ENCODE measurements around the gene ACP7.

The ACP7 gene

DNA sequence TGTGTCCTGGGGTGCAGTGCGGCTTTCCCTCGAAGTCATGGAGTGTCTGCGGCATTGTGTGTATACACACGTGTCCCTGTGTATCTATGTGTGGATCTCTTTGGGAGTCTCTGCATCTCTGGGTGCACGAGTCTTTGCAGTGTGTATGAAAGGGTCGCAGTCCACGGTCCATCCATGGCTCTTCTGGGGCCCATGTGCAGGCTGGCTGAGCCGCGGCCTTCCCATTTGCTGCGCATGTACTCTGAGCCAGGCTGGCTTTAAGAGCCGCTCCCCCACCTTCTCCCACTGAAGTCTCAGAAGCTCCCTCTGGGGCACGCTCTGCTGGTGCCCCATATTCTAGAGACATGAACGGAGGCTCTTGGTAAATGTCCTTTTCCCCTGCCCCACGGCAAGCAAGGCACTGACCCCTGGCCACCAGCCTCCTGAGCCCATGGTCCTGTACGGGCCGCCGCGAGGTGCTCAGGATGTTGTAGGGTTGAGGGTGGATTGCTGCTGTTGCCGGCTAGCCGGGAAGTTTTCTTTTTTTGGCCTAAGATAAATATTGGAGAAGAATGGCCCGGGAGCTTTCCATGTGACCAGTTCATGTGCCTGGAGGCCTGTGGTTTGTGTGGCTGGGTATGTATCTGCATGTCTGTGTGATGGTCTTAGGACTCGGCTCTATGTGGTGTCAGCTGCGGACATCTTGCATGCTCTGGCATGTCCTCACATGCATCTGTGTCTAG lies 73.3 kb downstream of the ACP7 start:
- in situ Hi-C loops (cut with MboI; ENCODE audit: low pct_unique_long_range_greater_than_20kb, low sequenced_read_pairs) = no loop called here
- no peak for DNase-seq

DNA sequence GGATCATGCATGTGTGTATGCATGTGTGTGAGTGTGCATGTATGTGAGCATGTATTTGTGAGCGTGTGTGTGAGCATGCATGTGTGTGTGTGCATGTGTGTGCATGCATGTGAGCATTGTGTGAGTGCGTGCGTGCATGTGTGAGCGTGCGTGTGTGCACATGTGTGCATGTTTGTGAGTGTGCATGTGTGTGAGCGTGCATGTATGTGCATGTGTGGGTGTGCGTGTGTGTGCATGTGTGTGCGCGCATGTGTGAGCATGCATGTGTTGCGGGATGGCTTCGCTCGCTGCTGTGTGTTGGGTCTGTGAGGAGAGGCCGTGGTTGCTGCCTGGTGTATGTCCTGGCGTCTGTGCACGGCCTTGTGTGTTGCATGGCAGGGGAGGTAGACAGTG lies 73.8 kb downstream of the ACP7 start:
- no peak for DNase-seq
- in situ Hi-C loops (cut with MboI; ENCODE audit: low pct_unique_long_range_greater_than_20kb, low sequenced_read_pairs) = no loop called here

DNA sequence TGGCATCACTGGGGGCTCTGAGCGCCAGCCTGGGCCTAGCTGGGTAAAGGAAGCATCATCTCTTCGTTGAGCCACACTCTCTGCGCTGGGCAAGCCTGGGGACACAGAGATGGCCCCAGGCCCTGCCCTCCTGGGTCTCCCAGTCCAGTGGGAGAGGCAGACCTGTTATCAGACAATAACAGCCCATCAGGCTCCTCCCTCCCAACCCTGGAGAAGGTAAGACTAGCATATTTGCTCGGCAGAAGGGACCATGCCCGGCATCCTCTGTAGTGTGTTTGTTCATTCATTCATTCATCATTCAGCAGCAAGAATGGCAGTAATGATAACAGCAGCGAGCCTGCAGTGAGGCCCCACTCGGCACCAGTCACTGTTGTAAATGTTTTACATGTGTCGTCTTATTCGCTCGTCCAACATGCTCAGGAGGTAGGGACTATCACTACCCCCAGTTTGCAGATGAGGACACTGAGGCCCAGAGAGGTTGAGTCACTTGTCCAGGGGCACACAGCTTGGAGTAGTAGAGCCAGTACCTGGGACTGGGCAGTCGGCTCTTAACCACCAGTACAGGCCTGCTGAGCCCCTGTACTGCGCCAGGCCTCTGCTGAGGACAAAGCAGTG lies 74.6 kb downstream of the ACP7 start:
- in situ Hi-C loops (cut with MboI; ENCODE audit: low pct_unique_long_range_greater_than_20kb, low sequenced_read_pairs) = no loop called here
- DNase-seq = no peak

DNA sequence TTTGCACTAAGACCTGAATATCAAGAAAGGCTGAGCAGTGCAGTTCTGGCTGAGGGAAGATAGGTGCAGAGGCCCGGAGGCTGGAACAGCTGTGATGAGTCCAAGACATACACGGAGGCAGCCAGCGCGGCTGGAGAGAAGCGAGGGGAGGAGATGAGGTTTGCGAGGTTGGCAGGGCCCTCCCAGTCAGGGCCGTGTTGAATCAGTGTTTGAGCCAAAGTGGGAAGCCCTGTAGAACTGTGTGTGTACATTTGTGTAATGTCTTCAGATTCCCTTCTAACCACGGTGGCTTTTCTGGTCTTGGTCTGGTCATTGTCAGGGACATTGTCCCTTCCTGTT lies 76.3 kb downstream of the ACP7 start:
- DNase-seq = no peak
- in situ Hi-C loops (cut with MboI; ENCODE audit: low pct_unique_long_range_greater_than_20kb, low sequenced_read_pairs) = no loop called here
